HTR-8/SVneo (cell line): ENCODE measurements around the gene SLAMF6.
"Not testable (repeated sequence)": the region's sequence is repeated elsewhere in the genome, so short reads cannot be mapped to it uniquely, and the experiment has no call there.

Experiments used
- DNase-seq: peaks from one replicate; pipeline ENCODE4 v3.0.0; 2011; ENCODE audit warnings: low spot score, mixed read lengths; ENCODE audit not compliant: insufficient read length
- FAIRE-seq: peaks from 2 replicates; lab custom pipeline; 2011; peaks lifted over from hg19 to GRCh38; lab: Jason Lieb, UNC

The SLAMF6 gene

GRCh38 chr1:160544647-160545046 is 21.6 kb upstream of the SLAMF6 start:
- FAIRE-seq (no peak), DNase-seq (no peak)

GRCh38 chr1:160542303-160542945 is 19.4 kb upstream of the SLAMF6 start:
- DNase-seq (no peak), FAIRE-seq (no peak)

- DNase-seq (no peak), FAIRE-seq (no peak)
Observed at GRCh38 chr1:160541622-160542302, 18.7 kb upstream of the SLAMF6 start.

- no peak for FAIRE-seq
- DNase-seq: no peak
Observed at GRCh38 chr1:160540859-160541233, 17.8 kb upstream of the SLAMF6 start.

- FAIRE-seq (no peak), DNase-seq (no peak)
Observed at GRCh38 chr1:160539990-160540858, 17.2 kb upstream of the SLAMF6 start.

- DNase-seq: no peak
- no peak for FAIRE-seq
Observed at GRCh38 chr1:160539684-160539989, 16.6 kb upstream of the SLAMF6 start.

GRCh38 chr1:160538985-160539651 is 16.1 kb upstream of the SLAMF6 start:
- no peak for DNase-seq
- FAIRE-seq: no peak

- DNase-seq (no peak), FAIRE-seq (no peak)
Observed at GRCh38 chr1:160537714-160538665, 14.9 kb upstream of the SLAMF6 start.

- FAIRE-seq (no peak), DNase-seq (no peak)
Observed at GRCh38 chr1:160534823-160535605, 12.0 kb upstream of the SLAMF6 start.

GRCh38 chr1:160532557-160532813 is 9.4 kb upstream of the SLAMF6 start:
- FAIRE-seq: not testable (repeated sequence)

GRCh38 chr1:160531809-160532556 is 8.9 kb upstream of the SLAMF6 start:
- DNase-seq, FAIRE-seq: not testable (repeated sequence)

More at GRCh38 chr1:160532557-160532813, 9.4 kb upstream of the SLAMF6 start:
- not testable (repeated sequence) for DNase-seq

GRCh38 chr1:160529401-160529952 is 6.4 kb upstream of the SLAMF6 start:
- DNase-seq, FAIRE-seq: not testable (repeated sequence)

GRCh38 chr1:160523789-160524188 is 734 bp upstream of the SLAMF6 start:
- FAIRE-seq, DNase-seq: not testable (repeated sequence)

- FAIRE-seq: no peak
Observed at GRCh38 chr1:160522136-160522535, 919 bp downstream of the SLAMF6 start.

GRCh38 chr1:160521554-160521953 is 1.5 kb downstream of the SLAMF6 start:
- FAIRE-seq (no peak), DNase-seq (no peak)

More at GRCh38 chr1:160522136-160522535, 919 bp downstream of the SLAMF6 start:
- DNase-seq: no peak

- FAIRE-seq (no peak), DNase-seq (no peak)
Observed at GRCh38 chr1:160520999-160521398, 2.1 kb downstream of the SLAMF6 start.

- FAIRE-seq: no peak
- no peak for DNase-seq
Observed at GRCh38 chr1:160520582-160520981, 2.5 kb downstream of the SLAMF6 start.
